NCI-H2107 (cell line): ENCODE measurements around the gene SLC2A9.

ENCODE experiments used
- DNase-seq: peaks from one replicate; lab custom pipeline; 2025; lab: John Stamatoyannopoulos, UW

Gene SLC2A9

GRCh38 chr4:10020871-10021652, at the start of gene SLC2A9:
SLC2A9 (minus strand) TSS chr4:10021497; CDS start chr4:10021429, 68 bp downstream.
- no peak for DNase-seq

DNA sequence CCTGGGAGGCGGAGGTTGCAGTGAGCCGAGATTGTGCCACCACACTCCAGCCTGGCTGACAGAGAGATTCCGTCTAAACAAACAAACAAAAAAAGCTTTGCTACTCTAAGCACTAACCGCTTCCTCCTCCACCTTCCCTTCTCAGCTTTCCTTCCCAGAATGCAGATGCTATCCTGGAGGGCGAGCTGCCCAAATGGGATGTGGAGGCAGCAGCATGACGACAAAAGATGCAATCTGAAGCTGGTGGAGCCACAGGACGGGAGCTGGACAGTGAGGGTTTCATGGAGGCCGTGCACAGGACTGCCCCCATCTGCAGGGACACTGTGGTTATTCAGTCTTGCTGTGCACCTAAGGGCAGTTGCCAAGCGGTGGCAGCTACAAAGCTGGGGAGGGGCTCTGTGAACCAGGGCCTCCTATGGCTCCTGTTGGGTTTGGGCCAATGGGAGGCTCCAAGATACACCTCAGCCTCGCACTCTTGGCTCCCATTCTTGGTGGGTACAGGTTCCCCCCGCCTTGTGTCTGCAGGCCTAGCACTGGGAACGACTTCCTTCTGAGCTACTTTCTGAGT, 47.9 kb upstream of the SLC2A9 start:
- no peak for DNase-seq

DNA sequence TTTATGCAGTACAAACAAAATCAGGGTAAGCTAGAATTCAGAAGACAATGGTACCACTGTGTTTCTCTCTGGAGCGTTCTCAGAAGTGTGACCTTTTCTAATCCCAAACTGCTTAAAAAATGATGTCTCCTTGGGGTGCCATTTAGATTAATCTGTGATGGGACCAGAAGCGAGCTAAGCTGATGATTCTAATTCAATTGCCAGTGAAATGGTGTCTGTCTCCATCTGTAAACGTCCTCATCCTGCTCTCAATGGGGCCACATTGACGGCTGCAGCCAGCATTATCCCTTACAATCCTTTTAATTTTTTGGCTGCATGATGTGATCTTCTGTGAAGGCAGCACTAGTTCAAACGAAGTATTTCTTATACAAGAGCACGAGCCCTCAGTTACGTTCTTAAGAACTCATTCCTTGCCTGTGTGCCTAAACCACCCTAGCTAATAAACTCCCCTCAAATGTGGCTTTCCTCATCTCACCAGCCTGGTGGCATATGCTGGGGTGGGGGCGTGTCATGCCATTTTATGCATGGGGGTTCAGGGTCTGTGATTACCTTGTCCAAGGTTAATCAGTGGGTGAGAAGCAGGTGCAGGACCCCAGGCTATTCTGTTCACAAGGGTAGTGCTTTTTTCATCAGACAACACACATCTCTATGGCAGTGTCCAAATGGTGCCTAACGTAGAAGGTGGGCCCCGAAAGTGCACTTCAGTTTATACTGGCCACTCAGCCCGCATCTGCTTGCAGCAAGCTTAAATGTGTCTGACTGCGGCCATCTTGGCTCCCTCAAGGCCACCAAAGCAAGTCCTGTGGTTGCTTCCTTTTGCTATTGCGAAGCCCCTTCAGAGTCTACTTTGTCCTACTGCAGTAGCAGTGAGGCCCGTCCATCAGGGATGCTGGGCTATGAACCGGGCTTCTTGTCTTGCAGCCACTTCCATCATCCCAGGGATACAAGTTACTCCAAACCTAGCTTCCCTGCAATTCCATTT, 45.7 kb upstream of the SLC2A9 start:
- DNase-seq, result no peak

- DNase-seq, result no peak
These were observed 44.9 kb upstream of the SLC2A9 start for GRCh38 chr4:10066206-10066605.

DNA sequence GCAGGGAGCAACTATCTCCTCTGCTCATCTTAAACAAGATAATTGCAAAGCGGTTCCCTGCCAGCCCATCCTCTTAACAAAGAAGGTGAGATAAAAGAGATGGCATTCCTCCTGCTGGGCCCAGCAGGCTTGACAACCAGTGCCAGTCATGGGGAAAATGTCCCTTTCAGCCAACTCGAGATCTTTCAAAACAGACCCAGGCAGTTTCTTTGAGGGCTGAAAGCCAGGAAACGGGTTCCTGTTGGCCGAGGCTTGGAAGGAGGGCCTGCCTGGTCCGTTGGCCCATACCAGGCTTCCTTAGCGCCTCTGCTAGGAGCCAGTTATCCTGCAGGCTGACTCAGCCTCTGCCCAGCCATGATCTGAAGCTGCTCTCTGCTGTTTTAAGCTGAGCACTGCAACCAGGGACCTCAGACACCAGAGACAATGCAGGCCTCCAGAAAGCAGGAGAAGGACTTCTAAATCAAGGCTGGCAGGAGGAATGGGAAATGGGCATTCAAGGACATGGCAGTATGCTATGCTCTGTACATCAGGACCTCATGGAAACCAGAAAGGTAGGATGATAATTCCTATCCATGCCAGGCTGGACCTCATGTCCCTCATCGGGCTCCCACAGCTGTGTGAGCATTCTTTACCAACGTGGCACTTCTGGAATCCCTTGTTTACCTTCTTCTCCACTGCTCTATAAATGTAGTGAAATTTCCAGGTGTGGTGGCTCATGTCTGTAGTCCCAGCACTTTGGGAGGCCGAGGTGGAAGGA, 42.4 kb upstream of the SLC2A9 start:
- DNase-seq, result no peak

DNA sequence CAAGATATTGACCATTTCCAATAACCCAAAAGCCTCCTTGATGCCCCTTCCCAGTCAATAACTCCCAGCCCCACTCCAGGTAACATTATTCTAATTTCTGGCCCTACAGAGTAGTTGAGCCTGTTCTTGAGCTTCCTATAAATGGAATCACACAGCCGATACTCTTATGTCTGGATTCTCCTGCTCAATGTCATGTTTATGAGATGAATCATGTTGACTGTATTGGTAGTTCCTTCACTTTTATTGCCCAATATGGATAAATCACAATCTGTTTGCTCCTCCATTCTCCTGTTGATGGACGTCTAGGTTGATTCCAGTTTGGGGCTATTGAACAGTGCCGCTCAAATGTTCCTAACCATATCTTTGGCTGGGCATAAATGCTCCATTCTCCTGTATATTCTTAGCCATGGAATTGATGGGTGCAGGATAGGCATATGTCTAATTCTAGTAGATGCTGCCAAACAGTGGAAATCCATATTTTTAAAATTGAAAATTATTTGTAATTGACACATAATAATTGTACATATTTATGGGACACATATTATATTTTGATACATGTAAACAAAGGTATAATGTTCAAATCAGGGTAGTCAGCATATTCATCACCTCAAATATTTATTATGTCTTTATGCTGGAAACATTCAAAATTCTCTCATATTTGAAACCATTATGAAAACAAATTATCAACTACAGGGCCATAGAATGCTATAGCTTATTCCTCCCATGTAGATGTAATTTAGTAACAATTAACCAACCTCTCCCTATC, 40.5 kb upstream of the SLC2A9 start:
- no peak for DNase-seq

GRCh38 chr4:10058371-10058770, 37.1 kb upstream of the SLC2A9 start:
- no peak for DNase-seq

DNA sequence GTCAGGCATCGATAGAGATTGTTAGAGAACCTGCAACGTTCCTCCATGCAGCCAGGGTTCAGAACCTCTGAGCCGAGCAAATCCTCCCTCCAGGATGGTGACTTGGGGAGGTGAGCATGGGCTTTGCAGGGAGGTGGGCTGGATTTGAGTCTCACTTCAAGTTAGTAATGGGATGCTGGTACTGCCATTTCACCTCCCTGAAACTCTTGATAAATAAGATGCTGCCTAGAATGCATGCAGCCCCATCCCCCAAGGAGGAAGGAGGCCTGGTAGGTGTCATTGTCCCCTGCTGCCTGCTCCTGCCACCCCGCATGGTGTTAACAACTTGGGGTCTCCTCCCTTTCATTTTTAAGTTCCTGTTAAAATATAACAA, 35.7 kb upstream of the SLC2A9 start:
- no peak for DNase-seq

GRCh38 chr4:10056334-10057022, 35.2 kb upstream of the SLC2A9 start:
- no peak for DNase-seq

DNA sequence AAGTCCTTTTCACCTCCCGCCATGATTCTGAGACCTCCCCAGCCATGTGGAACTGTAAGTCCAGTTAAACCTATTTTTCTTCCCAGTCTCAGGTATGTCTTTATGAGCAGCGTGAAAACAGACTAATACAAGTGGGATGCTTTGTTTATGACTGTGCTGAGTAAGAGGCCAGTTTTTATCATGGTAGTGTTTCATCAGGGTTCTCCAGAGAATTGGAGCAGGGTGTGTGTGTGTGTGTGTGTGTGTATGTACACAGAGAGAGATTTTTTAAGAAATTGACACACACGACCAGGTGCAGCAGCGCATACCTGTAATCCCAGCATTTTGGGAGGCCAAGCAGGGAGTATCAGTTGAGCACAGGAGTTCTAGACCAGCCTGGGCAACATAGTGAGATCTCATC, 34.6 kb upstream of the SLC2A9 start:
- no peak for DNase-seq

GRCh38 chr4:10054571-10055041, 33.3 kb upstream of the SLC2A9 start:
- no peak for DNase-seq

GRCh38 chr4:10053635-10054453, 32.5 kb upstream of the SLC2A9 start:
- no peak for DNase-seq

GRCh38 chr4:10051517-10052135, 30.3 kb upstream of the SLC2A9 start:
- no peak for DNase-seq

- DNase-seq, result no peak
These were observed 29.4 kb upstream of the SLC2A9 start for GRCh38 chr4:10050721-10051120.

- DNase-seq, result no peak
These were observed 29.0 kb upstream of the SLC2A9 start for GRCh38 chr4:10050261-10050661.

GRCh38 chr4:10048941-10049697, 27.8 kb upstream of the SLC2A9 start:
- no peak for DNase-seq

- no peak for DNase-seq
These were observed 26.7 kb upstream of the SLC2A9 start for GRCh38 chr4:10047967-10048366.

- no peak for DNase-seq
These were observed 25.2 kb upstream of the SLC2A9 start for GRCh38 chr4:10046471-10046870.
